DMS114 treated with DMSO at 0.1 percent for 48 hours (cell line): ENCODE data around the gene FGF2.
"Not testable (repeated sequence)": the region's sequence is repeated elsewhere in the genome, so short reads cannot be mapped to it uniquely, and the experiment has no call there.

Experiments used
- DNase-seq: peaks from one replicate; lab custom pipeline; 2025; ENCODE audit not compliant: unreplicated experiment; lab: John Stamatoyannopoulos, UW

The FGF2 gene

GRCh38 chr4:122921971-122922876 lies 95.6 kb downstream of the FGF2 start, which contains the start of gene NUDT6:
TSS of gene NUDT6 (minus strand) at chr4:122922597. CDS start at chr4:122922572, 25 bp downstream.
- DNase-seq, result peak; percentile 35

- DNase-seq, result peak; percentile 78
Observed at GRCh38 chr4:122922877-122923511, 96.4 kb downstream of the FGF2 start.

GRCh38 chr4:122928930-122929329 lies 102.3 kb downstream of the FGF2 start:
- no peak for DNase-seq

- no peak for DNase-seq
Observed at GRCh38 chr4:122930862-122931261, 104.2 kb downstream of the FGF2 start.

- no peak for DNase-seq
Observed at GRCh38 chr4:122932763-122933162, 106.1 kb downstream of the FGF2 start.

- DNase-seq, result not testable (repeated sequence)
Observed at GRCh38 chr4:122945136-122945535, 118.5 kb downstream of the FGF2 start.

GRCh38 chr4:122946142-122946541 lies 119.5 kb downstream of the FGF2 start:
- DNase-seq, result no peak
